GM18858 (cell line): ENCODE results near the gene PLD5.
"Not testable (repeated sequence)": the region's sequence is repeated elsewhere in the genome, so short reads cannot be mapped to it uniquely, and the experiment has no call there.

Experiments used
- ATAC-seq: cut with Tn5 transposase; IDR thresholded peaks from one replicate; pipeline ENCODE4 v1.9.1; 2021; ENCODE audit not compliant: unreplicated experiment

The PLD5 gene

DNA sequence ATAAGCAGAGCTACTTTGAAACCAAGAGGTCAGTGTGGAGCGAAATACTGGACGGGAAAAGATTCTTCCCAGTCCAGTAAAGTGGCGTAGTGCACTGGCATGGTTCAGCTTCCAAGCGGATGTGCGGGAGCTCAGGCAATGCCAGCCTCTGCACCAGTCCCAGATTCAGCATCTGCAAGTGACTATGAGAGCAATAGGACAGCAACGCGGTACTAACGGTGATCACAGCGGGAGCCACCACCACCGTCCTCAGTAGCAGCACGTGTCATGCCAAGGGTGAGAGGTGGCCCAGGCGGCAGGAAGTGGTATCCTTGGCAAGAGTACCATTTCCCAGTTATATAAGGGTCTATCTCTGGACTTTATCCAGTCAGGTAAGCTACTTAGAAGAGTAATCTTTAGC is 17.8 kb downstream of the PLD5 start:
- no peak for ATAC-seq

DNA sequence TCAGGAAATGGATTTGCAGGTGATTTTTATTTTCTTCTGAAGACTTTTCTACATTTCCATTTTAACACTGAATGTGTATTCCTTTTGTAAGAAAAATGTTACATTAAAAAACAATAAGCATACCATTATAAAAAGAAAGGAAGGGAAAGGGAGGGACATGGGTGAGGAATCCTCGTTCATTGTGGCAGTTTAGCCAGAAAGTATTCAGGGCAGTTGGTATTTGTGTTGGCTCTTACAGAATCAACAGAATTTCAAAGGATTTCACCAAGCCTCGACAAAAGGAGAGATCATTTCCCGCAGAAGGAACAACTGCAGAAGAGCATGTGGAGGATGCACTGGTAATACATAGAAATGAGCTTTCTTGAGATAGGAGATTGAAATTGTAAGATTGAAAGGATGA is 35.0 kb downstream of the PLD5 start:
- no peak for ATAC-seq

DNA sequence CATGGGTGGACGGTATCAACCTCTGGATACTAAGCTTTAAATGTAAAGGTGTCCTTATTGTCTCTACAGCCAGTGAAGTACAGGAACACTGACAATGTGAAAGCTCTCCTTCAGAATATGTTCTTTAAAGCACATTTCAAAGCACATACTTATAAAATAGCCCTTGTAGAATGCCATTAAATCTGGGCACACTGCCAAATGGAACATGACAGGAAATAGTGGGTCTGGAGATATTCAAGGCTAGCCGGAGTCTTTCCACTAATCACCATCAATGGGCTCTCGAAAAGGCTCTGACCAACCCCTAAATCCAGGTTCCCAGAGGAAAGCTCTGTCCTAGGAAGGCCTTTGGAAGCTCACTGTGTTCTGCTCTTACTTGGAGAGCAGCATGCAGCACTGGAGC is 46.6 kb downstream of the PLD5 start:
- ATAC-seq = no peak

GRCh38 chr1:242470774-242471173 is 53.7 kb downstream of the PLD5 start:
- no peak for ATAC-seq

DNA sequence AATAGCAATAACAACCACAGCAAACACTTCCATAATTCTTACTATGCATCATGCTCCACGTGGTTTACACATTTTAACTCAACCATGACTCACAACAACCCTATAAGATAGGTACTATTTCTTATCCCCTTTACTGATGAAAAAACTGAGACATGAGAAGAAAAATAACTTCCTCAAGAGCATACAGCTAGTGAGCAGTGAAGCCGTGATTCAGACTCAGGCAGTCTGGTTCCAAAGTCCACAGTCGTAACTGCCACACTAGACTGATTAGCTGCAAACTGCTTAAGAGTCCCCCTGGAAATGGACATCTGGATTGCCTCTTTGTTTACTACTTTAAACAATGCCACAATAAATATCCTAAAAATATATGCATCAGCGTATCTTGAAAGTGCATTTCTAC is 55.7 kb downstream of the PLD5 start:
- ATAC-seq = no peak

DNA sequence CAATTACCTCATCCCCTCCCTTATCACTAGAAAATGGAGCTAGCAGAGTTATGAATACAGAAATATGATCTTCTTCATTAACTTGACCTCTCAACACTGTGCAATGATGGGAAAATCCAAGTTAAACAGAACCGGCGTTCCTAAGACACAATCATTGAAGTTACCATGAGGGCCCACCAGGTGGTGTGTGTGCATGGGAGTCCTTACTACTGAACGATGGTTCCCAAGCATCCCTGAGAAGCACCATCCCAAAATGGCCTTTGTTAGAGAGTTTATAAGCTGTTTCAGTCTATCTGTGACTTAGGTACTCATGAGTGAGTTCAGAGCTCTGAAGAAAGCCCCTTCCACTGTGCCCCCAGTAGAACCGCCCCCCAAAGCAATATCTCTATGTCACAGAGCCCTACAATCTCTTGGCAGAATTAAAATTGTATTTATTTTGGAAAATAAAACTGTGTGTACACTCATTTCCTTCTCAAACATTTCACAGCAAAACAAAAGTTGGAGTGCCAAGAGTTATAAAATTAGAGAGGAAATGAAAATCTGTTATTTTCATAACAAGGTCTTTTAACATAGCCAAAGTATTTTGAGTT is 56.8 kb downstream of the PLD5 start:
- no peak for ATAC-seq

- ATAC-seq = no peak
Observed at GRCh38 chr1:242462867-242463266, 61.6 kb downstream of the PLD5 start.

GRCh38 chr1:242459740-242460139 is 64.8 kb downstream of the PLD5 start:
- not testable (repeated sequence) for ATAC-seq

DNA sequence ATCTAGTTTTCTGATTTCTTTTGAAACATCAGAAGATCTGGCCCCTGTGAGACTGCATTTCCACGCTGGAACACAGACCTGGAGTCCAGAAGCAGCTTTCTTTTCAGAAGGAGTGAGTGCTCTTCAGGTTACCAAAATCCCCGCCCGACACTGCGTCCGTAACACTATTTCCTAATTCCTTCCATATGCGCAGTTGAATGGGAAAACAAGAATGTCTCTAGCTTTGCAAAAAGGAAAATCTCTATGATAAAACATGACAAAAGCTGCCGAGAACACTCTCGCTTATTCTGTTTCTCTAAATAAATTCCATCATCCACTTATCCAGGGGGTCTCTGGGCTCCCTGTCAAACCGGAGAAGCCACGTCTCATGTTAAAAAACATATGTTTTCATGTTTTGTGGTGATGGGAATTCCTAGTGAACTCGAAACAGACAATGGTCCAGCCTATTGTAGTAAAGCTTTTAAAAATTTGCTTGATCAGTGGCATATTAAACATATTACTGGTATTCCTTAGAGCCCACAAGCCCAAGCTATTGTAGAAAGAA is 67.7 kb downstream of the PLD5 start:
- no peak for ATAC-seq

DNA sequence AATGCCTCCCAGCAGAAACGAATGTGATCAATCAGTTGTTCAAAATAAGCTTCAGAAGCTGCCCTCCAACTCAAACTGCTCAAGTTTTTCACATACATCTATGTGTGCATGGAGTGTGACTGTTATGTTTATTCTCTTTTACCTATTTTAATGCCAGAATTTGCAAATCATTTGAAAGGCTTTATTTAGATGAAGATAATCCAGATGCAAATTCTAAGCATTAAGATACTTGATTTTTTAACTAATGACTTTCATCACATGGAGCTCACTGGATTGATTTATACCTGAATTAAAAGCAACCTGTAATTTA is 69.5 kb downstream of the PLD5 start:
- no peak for ATAC-seq

GRCh38 chr1:242454262-242455051 is 70.0 kb downstream of the PLD5 start:
- peak; percentile 47 for ATAC-seq

DNA sequence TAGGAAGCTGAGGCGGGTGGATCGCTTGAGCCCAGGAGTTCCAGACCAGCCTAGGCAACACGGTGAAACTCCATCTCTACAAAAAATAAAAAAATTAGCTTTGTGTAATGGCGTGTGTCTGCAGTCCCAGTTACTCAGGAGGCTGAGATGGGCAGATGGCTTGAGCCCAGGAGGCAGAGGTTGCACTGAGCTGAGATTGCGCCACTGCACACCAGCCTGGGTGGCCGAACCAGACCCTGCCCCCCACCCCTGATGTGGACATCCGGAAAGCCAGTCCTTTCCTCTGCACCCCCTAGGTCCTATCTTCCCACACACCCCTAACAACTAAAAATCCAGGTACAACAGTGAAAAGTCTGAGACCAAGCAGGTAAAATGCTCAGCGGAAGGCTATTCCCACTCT is 71.9 kb downstream of the PLD5 start:
- ATAC-seq = no peak

- no peak for ATAC-seq
Observed at GRCh38 chr1:242449661-242450060, 74.8 kb downstream of the PLD5 start.

DNA sequence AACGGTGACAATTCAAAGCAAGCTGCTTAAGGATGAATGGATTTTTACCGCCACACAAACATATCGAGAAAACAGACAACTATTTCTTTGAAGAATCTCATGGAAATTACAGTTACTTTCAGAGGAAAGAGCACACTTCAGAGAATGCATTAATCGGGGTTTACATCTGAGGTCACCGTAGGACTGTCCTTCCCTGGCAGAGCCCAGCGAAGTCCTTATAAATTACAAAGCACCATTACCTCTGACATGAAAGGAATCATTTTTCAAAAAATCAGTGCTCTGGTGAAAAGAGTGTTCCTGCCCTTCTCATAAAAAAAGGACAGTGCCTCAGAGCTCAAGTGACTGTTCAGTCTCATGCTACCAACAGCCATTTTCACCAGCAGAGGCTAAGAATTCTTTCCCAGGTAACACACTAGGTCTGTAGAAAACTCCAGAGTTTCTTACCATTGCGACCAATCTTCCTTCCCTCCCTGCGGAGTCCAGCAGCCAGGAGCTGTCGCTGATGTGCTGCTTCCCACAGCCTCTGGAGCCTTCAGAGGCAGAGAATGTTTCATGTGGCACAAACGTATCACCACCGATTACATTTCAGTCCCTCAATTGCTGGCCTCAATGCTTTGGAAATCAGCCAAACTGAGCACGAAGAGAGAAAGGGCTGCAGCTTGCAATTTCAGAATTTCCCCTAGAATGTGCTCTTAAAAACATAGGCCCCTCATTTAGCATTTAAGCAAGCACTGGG is 75.4 kb downstream of the PLD5 start:
- ATAC-seq = no peak

DNA sequence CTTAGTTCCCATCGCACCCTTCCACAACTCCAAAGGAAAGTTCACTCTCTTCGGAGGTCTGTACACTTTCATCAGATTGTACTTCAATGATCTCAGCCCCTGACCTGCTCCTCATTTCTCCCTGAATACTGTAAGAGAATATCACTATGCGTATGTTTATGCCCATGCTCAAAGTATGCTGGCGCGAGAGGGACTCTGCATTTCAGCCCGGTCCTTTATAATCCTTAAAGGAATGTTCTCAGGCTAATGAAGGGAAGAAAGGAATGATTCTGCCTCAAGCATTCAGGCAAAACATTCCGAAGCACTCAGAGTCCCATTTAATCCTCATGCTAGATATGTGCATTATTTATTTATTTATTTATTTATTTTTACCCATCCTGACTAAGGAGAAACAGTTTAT is 76.8 kb downstream of the PLD5 start:
- no peak for ATAC-seq

DNA sequence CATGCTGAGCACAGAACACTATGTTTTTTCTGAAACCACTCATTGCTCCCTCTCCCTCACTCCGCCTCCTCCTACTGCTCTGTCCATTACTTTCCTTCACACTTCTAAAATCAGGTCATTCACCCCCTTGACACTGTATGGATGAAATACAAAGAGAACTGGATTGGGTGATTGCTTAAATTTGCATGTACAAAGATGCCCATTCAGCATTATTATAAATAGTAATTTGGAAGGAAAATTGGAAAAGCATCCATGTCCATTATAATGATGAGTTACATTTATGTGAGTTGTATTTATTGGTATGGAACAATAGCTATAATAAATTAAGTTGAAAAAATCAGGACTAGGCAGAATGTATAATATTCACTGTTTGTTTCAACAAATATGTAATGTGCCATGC is 83.7 kb downstream of the PLD5 start:
- no peak for ATAC-seq

DNA sequence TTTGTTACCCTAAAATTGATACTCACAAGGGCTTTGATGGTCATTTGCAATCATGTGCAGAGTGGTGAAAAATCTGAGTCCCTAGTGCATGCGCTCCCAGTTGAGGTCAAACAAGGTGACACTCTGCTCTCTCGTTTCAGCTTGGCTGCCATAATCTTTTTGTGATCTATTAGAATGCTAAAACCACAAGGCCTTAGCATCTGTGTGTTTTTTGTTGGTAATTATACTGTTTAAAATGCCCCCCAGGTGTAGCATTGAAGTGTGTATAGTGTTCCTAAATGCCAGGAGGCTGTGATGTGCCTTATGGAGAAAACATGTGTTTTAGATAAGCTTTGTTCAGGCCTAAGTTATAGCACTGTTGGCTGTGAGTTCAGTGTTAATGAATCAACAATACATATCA is 89.3 kb downstream of the PLD5 start:
- no peak for ATAC-seq

DNA sequence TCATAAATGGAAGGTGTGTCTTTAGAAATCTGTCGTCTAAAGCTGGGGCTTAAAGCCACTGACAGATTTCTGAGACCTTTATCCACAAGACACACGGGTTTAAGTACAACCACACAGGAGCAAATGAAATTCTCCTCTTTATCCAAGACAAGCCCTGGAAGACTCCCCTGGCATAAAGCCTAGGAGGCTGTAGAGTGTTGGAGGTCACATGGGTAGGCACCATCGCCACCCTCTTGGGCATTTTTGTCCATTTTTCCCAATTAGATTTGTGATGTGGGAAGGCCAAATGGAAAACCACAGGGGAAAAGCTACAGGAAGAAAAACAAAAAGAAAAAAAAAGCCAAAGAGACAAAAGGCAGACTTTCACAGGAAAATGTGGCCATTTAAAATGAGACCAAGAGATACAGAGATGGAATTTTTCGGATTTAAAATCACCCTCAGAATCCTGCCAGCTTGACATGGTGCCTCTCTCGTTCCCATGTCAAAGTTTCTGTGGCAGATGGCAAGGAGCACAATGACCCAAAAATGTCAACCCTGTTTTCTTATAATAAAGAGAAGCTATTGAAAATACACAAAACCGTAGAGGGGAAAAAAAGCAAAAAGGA is 91.9 kb downstream of the PLD5 start:
- no peak for ATAC-seq

DNA sequence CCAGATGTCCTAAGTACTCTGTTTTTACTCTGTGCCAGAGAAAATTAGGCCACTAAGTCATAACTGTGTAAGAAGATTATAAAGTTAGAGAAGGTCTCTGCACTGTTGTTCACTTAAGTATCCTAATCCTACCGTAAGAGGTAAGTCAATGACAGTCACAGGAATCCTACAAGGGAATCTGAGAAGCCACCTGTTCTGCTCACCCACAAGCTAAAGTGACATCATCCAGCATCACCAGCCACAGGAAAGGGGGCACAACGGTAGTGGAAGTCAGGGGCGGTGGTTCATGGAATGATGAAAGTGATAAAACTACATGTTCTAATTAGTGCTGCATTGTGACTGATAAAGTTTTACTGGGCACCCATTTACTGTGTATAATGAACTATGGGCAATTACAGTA is 92.7 kb downstream of the PLD5 start:
- no peak for ATAC-seq

- no peak for ATAC-seq
Observed at GRCh38 chr1:242430956-242431355, 93.5 kb downstream of the PLD5 start.

DNA sequence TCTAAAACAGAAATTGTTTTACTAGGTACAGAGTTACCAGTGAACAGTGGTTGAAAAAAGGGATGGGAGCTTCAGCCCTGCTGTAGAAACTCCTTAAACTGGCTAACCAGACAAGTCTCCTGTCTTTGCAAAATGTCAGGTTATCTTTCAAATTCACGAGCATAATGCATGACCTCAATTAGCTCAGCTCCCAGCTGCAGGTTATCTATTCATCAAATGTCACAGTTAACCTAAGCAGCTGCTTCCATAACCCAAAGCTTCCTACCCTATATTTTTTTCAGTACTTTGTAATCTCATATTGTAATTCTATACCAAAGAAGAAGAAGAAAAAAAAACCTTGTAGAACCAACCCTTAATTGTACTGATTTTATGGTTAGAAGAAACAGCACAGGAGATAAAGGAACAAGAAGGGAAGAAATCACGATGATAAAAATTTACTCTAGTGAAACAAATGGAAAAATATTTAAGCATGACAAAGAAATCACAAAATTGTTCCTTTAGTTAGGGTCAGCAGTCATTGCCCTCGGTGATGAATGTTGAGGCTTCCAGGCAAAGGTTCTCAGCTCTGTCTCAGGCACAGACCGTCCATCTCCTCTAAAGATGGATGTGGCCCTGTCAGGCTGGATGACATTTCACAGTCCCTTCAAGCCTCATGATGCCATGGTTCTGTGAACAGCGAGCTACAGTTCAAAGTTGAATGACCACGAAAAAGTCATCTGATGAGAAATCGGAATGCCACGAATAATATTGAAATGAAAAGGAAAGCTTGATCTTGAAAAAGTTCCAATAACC is 95.9 kb downstream of the PLD5 start:
- no peak for ATAC-seq
